Activated CD8-positive, alpha-beta T cell treated with anti-CD3 and anti-CD28 coated beads for 36 hours (primary cell): ENCODE results near the gene MFNG. TPM values are rescaled to one million over a fixed set of nuclear protein-coding genes. Genes with fewer than 3 reads are reported as not detected.

Experiments
- ATAC-seq: fragments of 200-7000 bp; cut with Tn5 transposase; one replicate; pipeline ENCODE4 v1.10.0; 2021; ENCODE audit warnings: mild to moderate bottlenecking, moderate library complexity
- CTCF ChIA-PET: fragments of 350-600 bp; sonication (Branson Sonifier 250); formaldehyde crosslinking; loops from one replicate; lab custom pipeline; 2021; ENCODE audit warnings: antibody characterized with exemption; lab: Charles Lee
- POLR2A ChIA-PET: fragments of 350-600 bp; sonication (Branson Sonifier 250); formaldehyde crosslinking; loops from one replicate; lab custom pipeline; 2021; ENCODE audit warnings: antibody characterized with exemption; lab: Charles Lee
- DNase-seq: peaks from one replicate; pipeline ENCODE4 v3.0.0-alpha.2; 2020
- H3K27ac Mint-ChIP-seq: one replicate; pipeline ENCODE4 v1.8.0; 2021; ENCODE audit warnings: mild to moderate bottlenecking, mixed read lengths
- H3K27me3 Mint-ChIP-seq: one replicate; pipeline ENCODE4 v1.8.0; 2021; ENCODE audit warnings: mixed read lengths
- H3K36me3 Mint-ChIP-seq: one replicate; pipeline ENCODE4 v1.8.0; 2021; ENCODE audit warnings: low read depth, mixed read lengths
- H3K4me1 Mint-ChIP-seq: one replicate; pipeline ENCODE4 v1.8.0; 2021; ENCODE audit warnings: low read depth, mixed read lengths
- H3K4me3 Mint-ChIP-seq: one replicate; pipeline ENCODE4 v1.8.0; 2021; ENCODE audit warnings: mild to moderate bottlenecking, moderate library complexity, mixed read lengths
- H3K9me3 Mint-ChIP-seq: one replicate; pipeline ENCODE4 v1.8.0; 2021; ENCODE audit warnings: mixed read lengths
- CTCF ChIP-seq: fragments of 200-600 bp; IDR thresholded peaks from one replicate; pipeline ENCODE4 v1.8.0; 2022; ENCODE audit warnings: antibody characterized with exemption, mild to moderate bottlenecking
- intact Hi-C: fragments of 100-400 bp; cut with micrococcal nuclease; formaldehyde crosslinking; loops from one replicate; pipeline ENCODE4 v1.10.0; 2022
- total RNA-seq, 2 experiments: library from RNA; stranded (reverse); gene quantifications; one replicate each; pipeline ENCODE4 v1.2.3, GENCODE V29; 2021

Gene MFNG
- total RNA-seq, 2 experiments from 2014 or later, result 155 to 160 TPM

GRCh38 chr22:37460684-37461083 is 25.5 kb downstream of the MFNG start:
- no peak for DNase-seq
- no peak overlapping the region for H3K4me3 Mint-ChIP-seq
- ChIA-PET CTCF (no interaction called here), POLR2A (no interaction called here)
- no peaks in the 10 kb centered on the region for H3K9me3 Mint-ChIP-seq
- H3K36me3 Mint-ChIP-seq, result peaks cover 9% of the 10 kb centered on the region
- ATAC-seq, result no peak
- TF ChIP-seq CTCF, result no peak
- intact Hi-C loops, result no loop called here
- peaks cover 9% of the 10 kb centered on the region for H3K4me1 Mint-ChIP-seq
- no peak overlapping the region for H3K27ac Mint-ChIP-seq
- no peaks in the 10 kb centered on the region for H3K27me3 Mint-ChIP-seq

- H3K4me3 Mint-ChIP-seq, result no peak overlapping the region
- POLR2A ChIA-PET, result no interaction called here
- TF ChIP-seq CTCF, result no peak
- H3K36me3 Mint-ChIP-seq, result peaks cover 4% of the 10 kb centered on the region
- intact Hi-C loops, result loop anchor here (5.0 to 10.0 kb wide), 2 partner anchors 64 to 192 kb away; no protein-coding TSS in a partner anchor
- no peak overlapping the region for H3K27ac Mint-ChIP-seq
- no peaks in the 10 kb centered on the region for H3K9me3 Mint-ChIP-seq
- DNase-seq, result no peak
- H3K4me1 Mint-ChIP-seq, result peaks cover under 1% of the 10 kb centered on the region
- CTCF ChIA-PET, result interaction anchor here (0.7 to 5.8 kb wide), 16 partner anchors 9 to 214 kb away, joined by 3 to 98 read pairs (median 8); partner anchors contain the start of genes ELFN2 and MFNG
- ATAC-seq, result no peak
- H3K27me3 Mint-ChIP-seq, result no peaks in the 10 kb centered on the region
Measured at GRCh38 chr22:37459206-37459605, 27.0 kb downstream of the MFNG start.

- peak; percentile 94 for TF ChIP-seq CTCF
- DNase-seq (peak; percentile 91), ATAC-seq (peak; percentile 99)
- no peaks in the 10 kb centered on the region for H3K4me1 Mint-ChIP-seq
- peaks cover 4% of the 10 kb centered on the region for H3K36me3 Mint-ChIP-seq
- ChIA-PET POLR2A (interaction anchor here (1.0 kb wide), 1 partner anchor 201 kb away, joined by 3 read pairs; no protein-coding TSS in a partner anchor), CTCF (interaction anchor here (0.6 to 5.8 kb wide), 33 partner anchors 15 to 296 kb away, joined by 3 to 98 read pairs (median 5); partner anchors contain the start of genes ELFN2 and MFNG)
- intact Hi-C loops, result loop anchor here (2.0 to 10.0 kb wide), 3 partner anchors 62 to 190 kb away; no protein-coding TSS in a partner anchor
- no peak overlapping the region for H3K4me3 Mint-ChIP-seq
- H3K27me3 Mint-ChIP-seq, result no peaks in the 10 kb centered on the region
- H3K27ac Mint-ChIP-seq, result no peak overlapping the region
- no peaks in the 10 kb centered on the region for H3K9me3 Mint-ChIP-seq
Measured at GRCh38 chr22:37457093-37457893, 28.9 kb downstream of the MFNG start.

- POLR2A ChIA-PET, result interaction anchor here (0.7 to 1.1 kb wide), 2 partner anchors 14 to 140 kb away, joined by 4 to 5 read pairs; no protein-coding TSS in a partner anchor
- Mint-ChIP-seq H3K4me1 (no peaks in the 10 kb centered on the region), H3K9me3 (no peaks in the 10 kb centered on the region), H3K4me3 (no peak overlapping the region), H3K36me3 (peaks cover 4% of the 10 kb centered on the region), H3K27ac (no peak overlapping the region), H3K27me3 (no peaks in the 10 kb centered on the region)
- no peak for ATAC-seq
- intact Hi-C loops, result loop anchor here (2.0 to 10.0 kb wide), 3 partner anchors 62 to 189 kb away; no protein-coding TSS in a partner anchor
- no peak for TF ChIP-seq CTCF
- DNase-seq, result no peak
- CTCF ChIA-PET, result interaction anchor here (0.6 to 5.8 kb wide), 12 partner anchors 16 to 196 kb away, joined by 3 to 98 read pairs (median 6); no protein-coding TSS in a partner anchor
Measured at GRCh38 chr22:37456346-37456745, 29.8 kb downstream of the MFNG start.
